Vagina (tissue), 2 donors: Measurements from ENCODE around the gene PLCB1. TPM values are rescaled to one million over a fixed set of nuclear protein-coding genes. Genes with fewer than 3 reads are reported as not detected.

Experiments used
- DNase-seq, 2 donors: peaks; one replicate each; pipeline ENCODE4 v3.0.0-alpha.2; 2017; ENCODE audit errors: extremely low spot score in 2 of 2
- H3K27ac ChIP-seq: fragments of 200-600 bp; sonication (generic); one replicate; pipeline ENCODE4 v1.5.1; 2019
- H3K27me3 ChIP-seq: fragments of 200-600 bp; sonication (generic); one replicate; pipeline ENCODE4 v1.5.1; 2019
- H3K36me3 ChIP-seq, 2 donors: fragments of 200-600 bp; sonication (generic); one replicate each; pipeline ENCODE4 v1.5.1; 2017 to 2019
- H3K4me1 ChIP-seq: fragments of 200-600 bp; sonication (generic); one replicate; pipeline ENCODE4 v1.5.1; 2019
- H3K4me3 ChIP-seq, 2 donors: fragments of 200-600 bp; sonication (generic); 1 replicate in 1 of 2; 2 replicates in 1 of 2; pipeline ENCODE4 v1.5.1; 2016 to 2019
- H3K9me3 ChIP-seq: fragments of 200-600 bp; sonication (generic); one replicate; pipeline ENCODE4 v1.5.1; 2019
- POLR2A ChIP-seq, 2 donors: fragments of 450-650 bp; IDR thresholded peaks; one replicate each; pipeline ENCODE4 v1.6.1; 2017; ENCODE audit warnings: antibody characterized with exemption in 2 of 2, mild to moderate bottlenecking in 2 of 2, moderate library complexity in 2 of 2
- POLR2AphosphoS5 ChIP-seq, 2 donors: sonication (generic); formaldehyde crosslinking; IDR thresholded peaks; one replicate each; pipeline ENCODE4 v1.9.0; 2017; ENCODE audit warnings: antibody characterized with exemption in 2 of 2, mild to moderate bottlenecking in 2 of 2, low read depth in 1 of 2; ENCODE audit not compliant: insufficient read depth in 1 of 2
- intact Hi-C: fragments of 100-400 bp; cut with DNase I; formaldehyde crosslinking; loops from one replicate; pipeline ENCODE4 v1.15.1; 2023
- total RNA-seq: library from RNA; depleted of rRNA; stranded (reverse); fragments of >200 nt; gene quantifications from one replicate; pipeline ENCODE4 v1.2.3, GENCODE V29; 2016
- TF ChIP-seq, protein P1 (sequence below), 3 experiments: fragments of 450-650 bp in 2 of 3; fragments of 200-600 bp in 1 of 3; sonication (generic) in 1 of 3; IDR thresholded peaks; one replicate each; pipeline ENCODE4 v1.5.1; 2017 to 2019; ENCODE audit warnings: antibody characterized with exemption in 3 of 3, mild to moderate bottlenecking in 2 of 3, moderate library complexity in 2 of 3

Gene PLCB1
- total RNA-seq, 1 donor from 2014 or later: 32.4 TPM

DNA sequence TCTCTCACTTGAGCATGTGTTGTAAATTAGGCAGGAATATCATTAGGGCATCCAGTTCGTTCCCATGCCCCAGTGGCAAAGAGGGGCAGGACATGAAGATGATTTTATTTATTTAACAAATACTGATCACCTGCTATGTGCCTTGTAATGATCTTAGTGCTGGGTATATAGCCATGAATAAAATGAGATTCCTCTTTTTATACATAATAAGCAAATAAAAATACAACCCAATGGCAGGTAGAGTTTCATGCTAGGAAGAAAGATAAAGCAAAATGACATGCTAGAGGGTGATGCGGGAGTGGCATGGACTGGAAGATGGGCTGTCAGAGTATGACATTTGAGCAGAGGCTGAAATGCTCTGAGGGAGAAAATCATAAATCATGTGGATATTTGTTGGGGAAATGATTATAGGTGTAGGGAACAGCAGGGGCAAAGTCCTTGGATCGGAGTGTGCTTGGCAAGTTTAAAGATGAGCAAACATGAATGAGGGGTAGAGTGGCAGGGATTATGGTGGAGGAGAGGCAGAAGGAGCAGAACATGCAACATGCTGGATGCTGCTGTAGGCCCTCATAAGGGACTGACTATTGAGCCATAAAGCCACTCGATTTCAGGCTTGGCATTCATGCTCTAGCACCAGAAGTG lies 342.1 kb downstream of the PLCB1 start:
- Histone ChIP-seq H3K4me1 (no peaks in the 10 kb centered on the region), H3K27me3 (no peaks in the 10 kb centered on the region), H3K27ac (no peak overlapping the region), H3K36me3 (no peaks in the 10 kb centered on the region), H3K4me3 (no peak overlapping the region), H3K9me3 (no peaks in the 10 kb centered on the region)
- intact Hi-C loops: no loop called here
- TF ChIP-seq POLR2AphosphoS5 (IDR thresholded peaks at IDR 0.05; ENCODE audit: insufficient read depth in 1 of 2, low read depth in 1 of 2): no peak
- no peak for DNase-seq

DNA sequence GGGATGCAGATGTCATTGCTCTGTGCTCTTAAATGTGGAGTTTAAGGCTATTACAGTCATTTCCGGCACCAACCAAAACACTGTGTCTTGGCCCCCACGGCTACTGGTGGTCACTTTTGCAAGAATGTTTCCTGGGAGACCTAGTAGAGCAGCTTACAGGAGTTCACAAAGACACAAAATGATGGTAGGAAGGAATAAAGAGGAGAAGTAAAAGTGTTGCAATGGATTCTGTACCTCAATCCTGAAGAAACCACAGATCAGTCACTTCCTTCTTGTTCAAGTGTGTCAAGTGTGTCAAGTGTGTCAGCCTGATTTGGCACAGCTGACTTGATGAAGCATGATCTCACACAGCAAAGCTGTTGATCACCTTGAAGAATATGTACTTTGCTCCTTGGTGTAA lies 344.0 kb downstream of the PLCB1 start:
- H3K36me3 ChIP-seq: no peaks in the 10 kb centered on the region
- no peak overlapping the region for H3K4me3 ChIP-seq
- DNase-seq: no peak
- no peaks in the 10 kb centered on the region for H3K4me1 ChIP-seq
- TF ChIP-seq POLR2AphosphoS5 (IDR thresholded peaks at IDR 0.05; ENCODE audit: insufficient read depth in 1 of 2, low read depth in 1 of 2): no peak
- no peak for TF ChIP-seq POLR2A (IDR thresholded peaks at IDR 0.05)
- TF ChIP-seq, protein P1, sequence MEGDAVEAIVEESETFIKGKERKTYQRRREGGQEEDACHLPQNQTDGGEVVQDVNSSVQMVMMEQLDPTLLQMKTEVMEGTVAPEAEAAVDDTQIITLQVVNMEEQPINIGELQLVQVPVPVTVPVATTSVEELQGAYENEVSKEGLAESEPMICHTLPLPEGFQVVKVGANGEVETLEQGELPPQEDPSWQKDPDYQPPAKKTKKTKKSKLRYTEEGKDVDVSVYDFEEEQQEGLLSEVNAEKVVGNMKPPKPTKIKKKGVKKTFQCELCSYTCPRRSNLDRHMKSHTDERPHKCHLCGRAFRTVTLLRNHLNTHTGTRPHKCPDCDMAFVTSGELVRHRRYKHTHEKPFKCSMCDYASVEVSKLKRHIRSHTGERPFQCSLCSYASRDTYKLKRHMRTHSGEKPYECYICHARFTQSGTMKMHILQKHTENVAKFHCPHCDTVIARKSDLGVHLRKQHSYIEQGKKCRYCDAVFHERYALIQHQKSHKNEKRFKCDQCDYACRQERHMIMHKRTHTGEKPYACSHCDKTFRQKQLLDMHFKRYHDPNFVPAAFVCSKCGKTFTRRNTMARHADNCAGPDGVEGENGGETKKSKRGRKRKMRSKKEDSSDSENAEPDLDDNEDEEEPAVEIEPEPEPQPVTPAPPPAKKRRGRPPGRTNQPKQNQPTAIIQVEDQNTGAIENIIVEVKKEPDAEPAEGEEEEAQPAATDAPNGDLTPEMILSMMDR (IDR thresholded peaks at IDR 0.05): no peak
- H3K9me3 ChIP-seq: no peaks in the 10 kb centered on the region
- H3K27ac ChIP-seq: no peak overlapping the region
- intact Hi-C loops: no loop called here
- no peaks in the 10 kb centered on the region for H3K27me3 ChIP-seq

DNA sequence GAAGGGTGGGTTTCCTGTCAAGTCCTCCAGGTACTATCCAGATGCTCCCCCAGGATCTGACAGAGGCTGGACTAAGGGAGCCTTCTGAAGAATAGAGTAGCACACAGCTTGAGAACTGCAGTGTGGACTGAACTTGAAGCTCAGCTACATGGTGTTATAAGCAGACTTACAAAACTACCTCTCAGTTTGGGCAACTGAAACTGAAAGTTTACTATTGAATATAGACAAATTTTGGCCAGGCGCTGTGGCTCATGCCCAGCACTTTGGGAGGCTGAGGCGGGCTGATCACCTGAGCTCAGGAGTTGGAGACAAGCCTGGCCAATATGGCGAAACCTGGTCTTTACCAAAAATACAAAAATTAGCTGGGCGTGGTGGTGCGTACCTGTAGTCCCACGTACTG lies 348.5 kb downstream of the PLCB1 start:
- intact Hi-C loops: no loop called here
- no peaks in the 10 kb centered on the region for H3K36me3 ChIP-seq
- DNase-seq: no peak
- no peak overlapping the region for H3K4me3 ChIP-seq
- no peak overlapping the region for H3K27ac ChIP-seq
- H3K9me3 ChIP-seq: no peaks in the 10 kb centered on the region
- TF ChIP-seq, protein P1 (IDR thresholded peaks at IDR 0.05): no peak
- TF ChIP-seq POLR2A (IDR thresholded peaks at IDR 0.05) (no peak), POLR2AphosphoS5 (IDR thresholded peaks at IDR 0.05; ENCODE audit: insufficient read depth in 1 of 2, low read depth in 1 of 2) (no peak)
- H3K27me3 ChIP-seq: no peaks in the 10 kb centered on the region
- H3K4me1 ChIP-seq: no peaks in the 10 kb centered on the region

DNA sequence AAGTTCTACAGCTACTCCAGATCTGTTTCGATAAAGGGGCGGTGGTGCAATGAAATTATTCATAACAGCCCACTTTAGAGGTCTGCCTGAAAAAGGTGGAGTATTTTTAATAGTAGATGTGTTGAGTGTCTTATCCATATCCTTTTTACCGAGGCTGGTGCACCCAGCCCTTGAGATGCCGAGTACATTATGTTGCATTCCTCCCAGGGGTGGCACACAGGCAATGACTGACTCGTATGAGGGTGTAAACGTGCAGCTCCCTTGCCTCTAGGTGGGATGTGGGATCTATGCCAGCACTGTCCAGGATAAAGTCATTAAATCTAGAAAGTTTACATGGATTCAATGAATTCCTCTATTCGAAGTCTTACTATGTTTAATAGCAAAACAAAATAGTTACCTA lies 355.6 kb downstream of the PLCB1 start:
- DNase-seq: no peak
- Histone ChIP-seq H3K9me3 (no peaks in the 10 kb centered on the region), H3K4me1 (peaks cover 9% of the 10 kb centered on the region), H3K27me3 (no peaks in the 10 kb centered on the region), H3K36me3 (no peaks in the 10 kb centered on the region), H3K4me3 (no peak overlapping the region), H3K27ac (no peak overlapping the region)
- intact Hi-C loops: no loop called here
- TF ChIP-seq, protein P1 (IDR thresholded peaks at IDR 0.05): no peak
- no peak for TF ChIP-seq POLR2AphosphoS5 (IDR thresholded peaks at IDR 0.05; ENCODE audit: insufficient read depth in 1 of 2, low read depth in 1 of 2)
- no peak for TF ChIP-seq POLR2A (IDR thresholded peaks at IDR 0.05)

DNA sequence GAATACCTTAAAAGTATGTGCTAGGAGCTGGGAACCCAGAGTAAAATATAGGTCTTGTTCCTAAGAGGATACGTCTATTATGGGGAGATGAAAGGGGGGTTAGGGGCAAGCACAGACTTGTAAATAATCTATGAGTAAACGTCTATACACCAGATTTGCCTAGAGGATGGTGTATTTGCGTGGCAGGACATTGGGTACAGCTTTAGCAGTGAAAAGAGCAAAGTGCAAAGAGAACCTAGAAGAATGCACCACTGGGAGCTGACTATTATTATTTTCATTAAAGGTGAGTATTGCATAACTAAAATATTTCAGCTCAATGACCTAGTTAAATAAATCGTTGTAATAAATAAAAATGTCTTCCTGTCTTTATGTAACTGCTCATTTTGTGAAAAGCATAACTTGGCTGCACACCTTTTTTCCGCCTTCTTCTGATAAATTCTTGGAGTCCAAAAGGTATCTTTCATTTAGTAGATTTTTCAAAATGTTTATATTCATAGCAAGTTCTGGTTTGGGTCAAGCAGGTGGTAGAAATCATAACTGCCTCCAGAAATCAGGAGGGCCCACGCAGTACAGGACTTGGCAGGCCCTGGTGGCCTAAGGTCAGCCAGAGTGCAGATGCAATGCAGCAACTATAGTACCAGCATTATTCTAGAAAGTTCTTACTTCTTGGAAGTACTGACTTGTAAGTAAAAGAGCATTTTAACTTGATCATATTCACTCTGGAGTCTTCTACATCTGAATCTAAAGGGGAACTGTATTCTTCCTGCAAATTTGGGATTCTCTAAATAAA lies 357.2 kb downstream of the PLCB1 start:
- Histone ChIP-seq H3K4me1 (peaks cover 9% of the 10 kb centered on the region), H3K4me3 (no peak overlapping the region), H3K27me3 (no peaks in the 10 kb centered on the region), H3K36me3 (no peaks in the 10 kb centered on the region), H3K27ac (no peak overlapping the region), H3K9me3 (no peaks in the 10 kb centered on the region)
- TF ChIP-seq POLR2AphosphoS5 (IDR thresholded peaks at IDR 0.05; ENCODE audit: insufficient read depth in 1 of 2, low read depth in 1 of 2): no peak
- TF ChIP-seq, protein P1 (IDR thresholded peaks at IDR 0.05): no peak
- no peak for TF ChIP-seq POLR2A (IDR thresholded peaks at IDR 0.05)
- DNase-seq: no peak
- intact Hi-C loops: no loop called here
